GM23248 (cell line): Measurements from ENCODE around the gene SMIM14. TPM values are rescaled to one million over a fixed set of nuclear protein-coding genes. Genes with fewer than 3 reads are reported as not detected.

ENCODE experiments used
- DNase-seq: peaks from one replicate; pipeline ENCODE4 v3.0.0-alpha.2; 2015
- H2AFZ ChIP-seq: fragments of 200-600 bp; sonication (generic); 2 replicates; pipeline ENCODE4 v1.6.1; 2016; ENCODE audit warnings: antibody characterized with exemption
- H3F3A ChIP-seq: fragments of 200-600 bp; sonication (generic); 2 replicates; pipeline ENCODE4 v1.6.1; 2016; ENCODE audit warnings: mild to moderate bottlenecking, antibody characterized with exemption, mixed run types; ENCODE audit not compliant: insufficient read depth
- H3K27ac ChIP-seq: fragments of 200-600 bp; sonication (generic); 2 replicates; pipeline ENCODE4 v1.5.1; 2016; ENCODE audit warnings: mild to moderate bottlenecking
- H3K27me3 ChIP-seq: fragments of 200-600 bp; sonication (generic); replicated peaks from 2 replicates; pipeline ENCODE4 v1.6.1; 2016; ENCODE audit warnings: mild to moderate bottlenecking; ENCODE audit not compliant: insufficient read depth
- H3K36me3 ChIP-seq: fragments of 200-600 bp; sonication (generic); 2 replicates; pipeline ENCODE4 v1.6.1; 2016; ENCODE audit warnings: low read depth, mild to moderate bottlenecking
- H3K4me1 ChIP-seq: fragments of 200-600 bp; sonication (generic); 2 replicates; pipeline ENCODE4 v1.6.1; 2016; ENCODE audit warnings: mild to moderate bottlenecking; ENCODE audit not compliant: insufficient read depth
- H3K4me2 ChIP-seq: fragments of 200-600 bp; sonication (generic); one replicate; pipeline ENCODE4 v1.6.1; 2016; ENCODE audit warnings: mild to moderate bottlenecking; ENCODE audit not compliant: unreplicated experiment
- H3K4me3 ChIP-seq: fragments of 200-600 bp; sonication (generic); 2 replicates; pipeline ENCODE4 v1.5.1; 2016; ENCODE audit warnings: mild to moderate bottlenecking
- H3K79me2 ChIP-seq: fragments of 200-600 bp; sonication (generic); 2 replicates; pipeline ENCODE4 v1.6.1; 2016; ENCODE audit warnings: mild to moderate bottlenecking; ENCODE audit not compliant: insufficient read depth
- H3K9ac ChIP-seq: fragments of 200-600 bp; sonication (generic); 2 replicates; pipeline ENCODE4 v1.6.1; 2016; ENCODE audit warnings: mild to moderate bottlenecking
- H3K9me2 ChIP-seq: fragments of 200-600 bp; sonication (generic); 2 replicates; pipeline ENCODE4 v1.6.1; 2016; ENCODE audit warnings: mixed run types, mild to moderate bottlenecking, moderate library complexity; ENCODE audit not compliant: insufficient read depth
- H3K9me3 ChIP-seq: fragments of 200-600 bp; sonication (generic); one replicate; pipeline ENCODE4 v1.6.1; 2017; ENCODE audit warnings: low read depth
- H4K20me1 ChIP-seq: fragments of 200-600 bp; sonication (generic); 2 replicates; pipeline ENCODE4 v1.6.0; 2016; ENCODE audit not compliant: insufficient read depth
- EZH2 ChIP-seq: fragments of 200-600 bp; sonication (generic); IDR thresholded peaks from 2 replicates; pipeline ENCODE4 v1.6.1; 2018; ENCODE audit warnings: antibody characterized with exemption, mild to moderate bottlenecking; ENCODE audit not compliant: insufficient read depth, poor library complexity, severe bottlenecking
- EZH2phosphoT487 ChIP-seq: fragments of 200-600 bp; sonication (generic); IDR thresholded peaks from 2 replicates; pipeline ENCODE4 v1.6.1; 2018; ENCODE audit warnings: antibody characterized with exemption, moderate library complexity, mild to moderate bottlenecking, low read depth; ENCODE audit not compliant: insufficient read depth
- WGBS, 2 experiments: methylation state at CpG; one replicate each; pipeline ENCODE4 v1.1.6; 2015 to 2017; ENCODE audit warnings: low lambda C conversion rate in 2 of 2, low coverage in 1 of 2; ENCODE audit errors: missing lambda C conversion rate in 2 of 2; 5-methylcytosine and 5-hydroxymethylcytosine counted together
- in situ Hi-C: fragments of 300-500 bp; cut with MboI; formaldehyde crosslinking; loops from 2 replicates; pipeline ENCODE4 v1.15.0; 2020
- polyA plus RNA-seq: library from polyadenylated mRNA; unstranded; fragments of >200 nt; fragmentation: Nextera tagmentation; extraction: Ambion mirVana; gene quantifications from 2 replicates; pipeline ENCODE4 v1.2.1, GENCODE V29; 2016
- small RNA-seq: library from RNA; depleted of rRNA; stranded (forward); fragments of <200 nt; gene quantifications from one replicate; pipeline ENCODE3, GENCODE V24; 2014; ENCODE audit warnings: low read depth, low replicate concordance
- total RNA-seq: library from RNA; depleted of rRNA; stranded (reverse); fragments of >200 nt; shearing (Covaris generic); gene quantifications from 2 replicates; pipeline ENCODE4 v1.2.3, GENCODE V29; 2014; rRNA removed

SMIM14 gene
- total and polyA plus RNA-seq, 2 experiments from 2014 or later = 54.5 to 147 TPM

GRCh38 chr4:39502019-39502663 lies 136.5 kb downstream of the SMIM14 start:
- Histone ChIP-seq H2AFZ (no peak overlapping the region), H3K27me3 (no peaks in the 10 kb centered on the region), H3F3A (peaks cover 68% of the 10 kb centered on the region), H3K36me3 (peaks cover 74% of the 10 kb centered on the region), H3K27ac (peak overlapping the region; percentile 94), H3K4me1 (peaks cover 37% of the 10 kb centered on the region), H3K9me3 (no peaks in the 10 kb centered on the region), H3K4me3 (peak overlapping the region; percentile 52), H3K9ac (peak overlapping the region; percentile 71), H3K9me2 (no peaks in the 10 kb centered on the region), H4K20me1 (no peaks in the 10 kb centered on the region), H3K4me2 (peak overlapping the region; percentile 78), H3K79me2 (peaks cover 24% of the 10 kb centered on the region)
- DNase-seq = peak; percentile 92
- TF ChIP-seq EZH2 (no peak), EZH2phosphoT487 (no peak)
- in situ Hi-C loops = no loop called here

GRCh38 chr4:39498727-39499020 lies 140.0 kb downstream of the SMIM14 start:
- in situ Hi-C loops = no loop called here
- H4K20me1 ChIP-seq = no peaks in the 10 kb centered on the region
- H2AFZ ChIP-seq = no peak overlapping the region
- TF ChIP-seq EZH2phosphoT487 (no peak), EZH2 (no peak)
- peak overlapping the region; percentile 16; the same call in 1 of the 2 replicates for H3K27ac ChIP-seq
- H3K9ac ChIP-seq = no peak overlapping the region
- DNase-seq = no peak
- H3K9me2 ChIP-seq = no peaks in the 10 kb centered on the region
- no peaks in the 10 kb centered on the region for H3K27me3 ChIP-seq
- H3K4me1 ChIP-seq = peaks cover 22% of the 10 kb centered on the region
- peaks cover 50% of the 10 kb centered on the region for H3F3A ChIP-seq
- no peak overlapping the region for H3K4me3 ChIP-seq
- peaks cover 13% of the 10 kb centered on the region for H3K79me2 ChIP-seq
- no peak overlapping the region for H3K4me2 ChIP-seq
- no peaks in the 10 kb centered on the region for H3K9me3 ChIP-seq
- peaks cover 42% of the 10 kb centered on the region for H3K36me3 ChIP-seq

- Histone ChIP-seq H3K9me3 (no peaks in the 10 kb centered on the region), H3K79me2 (peaks cover 13% of the 10 kb centered on the region), H3K27ac (peak overlapping the region; percentile 16; the same call in 1 of the 2 replicates), H3K4me2 (no peak overlapping the region), H4K20me1 (no peaks in the 10 kb centered on the region), H3K4me1 (peaks cover 18% of the 10 kb centered on the region), H3K9me2 (no peaks in the 10 kb centered on the region), H3K4me3 (no peak overlapping the region), H3F3A (peaks cover 44% of the 10 kb centered on the region), H3K36me3 (peaks cover 37% of the 10 kb centered on the region), H2AFZ (no peak overlapping the region), H3K27me3 (no peaks in the 10 kb centered on the region), H3K9ac (no peak overlapping the region)
- no peak for TF ChIP-seq EZH2phosphoT487
- TF ChIP-seq EZH2 = no peak
- WGBS, 2 experiments = 96 to 97% methylated on average over 1 of the region's 1 CpG
- in situ Hi-C loops = no loop called here
- DNase-seq = no peak
Measured at GRCh38 chr4:39497909-39498726, 140.5 kb downstream of the SMIM14 start.

Small RNAs within 50 kb of the gene (small RNA-seq; reads per million reads assigned to genes)
- not detected for gene RNU7-11P

Other genes starting within 250 kb of the SMIM14 start
- gene KLB, start 231.9 kb downstream of the SMIM14 start, total RNA-seq = not detected in 2 replicates
- not detected in 2 replicates for gene KLB, start 231.9 kb downstream of the SMIM14 start, polyA plus RNA-seq
- 3,138 and 3,826 TPM in 2 replicates for gene RPL9, start 179.9 kb downstream of the SMIM14 start, total RNA-seq
- gene RPL9, start 179.9 kb downstream of the SMIM14 start, polyA plus RNA-seq = 588 and 627 TPM in 2 replicates
- gene LIAS, start 179.8 kb downstream of the SMIM14 start, total RNA-seq = 5.7 and 15.7 TPM in 2 replicates
- gene LIAS, start 179.8 kb downstream of the SMIM14 start, polyA plus RNA-seq = 5.6 and 6.8 TPM in 2 replicates
- 197 and 263 TPM in 2 replicates for gene UGDH, start 111.4 kb downstream of the SMIM14 start, total RNA-seq
- 140 and 154 TPM in 2 replicates for gene UGDH, start 111.4 kb downstream of the SMIM14 start, polyA plus RNA-seq
- gene UBE2K, start 59.3 kb upstream of the SMIM14 start, total RNA-seq = 22.3 and 26.7 TPM in 2 replicates
- gene UBE2K, start 59.3 kb upstream of the SMIM14 start, polyA plus RNA-seq = 127 and 133 TPM in 2 replicates